GM19468 (cell line): ENCODE results near the gene RAB11FIP3.

ENCODE experiments used
- ATAC-seq: cut with Tn5 transposase; IDR thresholded peaks from one replicate; pipeline ENCODE4 v1.9.1; 2021; ENCODE audit warnings: mild to moderate bottlenecking, moderate library complexity, moderate number of reproducible peaks; ENCODE audit not compliant: unreplicated experiment; ENCODE audit errors: extremely low read depth

The RAB11FIP3 gene

GRCh38 chr16:510066-510825 lies 84.8 kb downstream of the RAB11FIP3 start:
- no peak for ATAC-seq

GRCh38 chr16:512802-513201 lies 87.4 kb downstream of the RAB11FIP3 start:
- no peak for ATAC-seq

- ATAC-seq, result no peak
These were observed 88.5 kb downstream of the RAB11FIP3 start for GRCh38 chr16:513950-514349.

- ATAC-seq, result no peak
These were observed 89.9 kb downstream of the RAB11FIP3 start for GRCh38 chr16:515175-515938.

GRCh38 chr16:515939-516226 lies 90.4 kb downstream of the RAB11FIP3 start:
- ATAC-seq, result no peak

GRCh38 chr16:516301-516700 lies 90.9 kb downstream of the RAB11FIP3 start:
- no peak for ATAC-seq

- ATAC-seq, result no peak
These were observed 93.4 kb downstream of the RAB11FIP3 start for GRCh38 chr16:518858-519257.

- ATAC-seq, result no peak
These were observed 94.0 kb downstream of the RAB11FIP3 start for GRCh38 chr16:519425-519824.

- no peak for ATAC-seq
These were observed 94.6 kb downstream of the RAB11FIP3 start for GRCh38 chr16:519841-520687.

GRCh38 chr16:520847-521246 lies 95.4 kb downstream of the RAB11FIP3 start:
- ATAC-seq, result no peak

- ATAC-seq, result no peak
These were observed 96.1 kb downstream of the RAB11FIP3 start for GRCh38 chr16:521381-522210.

GRCh38 chr16:522320-523096 lies 97.1 kb downstream of the RAB11FIP3 start:
- no peak for ATAC-seq

GRCh38 chr16:523097-523741 lies 97.8 kb downstream of the RAB11FIP3 start:
- ATAC-seq, result no peak

GRCh38 chr16:524274-525040 lies 99.0 kb downstream of the RAB11FIP3 start:
- ATAC-seq, result no peak

GRCh38 chr16:525123-525519 lies 99.7 kb downstream of the RAB11FIP3 start:
- ATAC-seq, result no peak

GRCh38 chr16:525520-526180 lies 100.2 kb downstream of the RAB11FIP3 start:
- ATAC-seq, result no peak

- ATAC-seq, result no peak
These were observed 100.9 kb downstream of the RAB11FIP3 start for GRCh38 chr16:526181-527014.
